Omental fat pad (tissue), 4 donors: Measurements from ENCODE around the gene ACSL1. TPM values are rescaled to one million over a fixed set of nuclear protein-coding genes. Genes with fewer than 3 reads are reported as not detected.

Experiments used
- ATAC-seq: fragments of 150-250 bp; one replicate; pipeline ENCODE4 v1.9.1; 2016; ENCODE audit warnings: mild to moderate bottlenecking, moderate library complexity; ENCODE audit not compliant: low FRiP score
- DNase-seq: peaks from one replicate; pipeline ENCODE4 v3.0.0-alpha.2; 2019; ENCODE audit warnings: low spot score
- CTCF ChIP-seq, 3 donors: fragments of 450-650 bp; IDR thresholded peaks; one replicate each; pipeline ENCODE4 v1.5.1; 2016 to 2017; ENCODE audit warnings: antibody characterized with exemption in 3 of 3, mild to moderate bottlenecking in 3 of 3, moderate library complexity in 2 of 3
- total RNA-seq, 4 donors: library from RNA; depleted of rRNA; stranded (reverse); fragments of >200 nt; gene quantifications; one replicate each; pipeline ENCODE4 v1.1.0, GENCODE V29; 2016

Gene ACSL1
- total RNA-seq, 4 donors from 2014 or later, result 577 to 1,142 (median 917) TPM

GRCh38 chr4:184825141-184825895, 450 bp downstream of the ACSL1 start:
- no peak for TF ChIP-seq CTCF (IDR thresholded peaks at IDR 0.05)
- ATAC-seq, result peak; percentile 54
- no peak for DNase-seq

DNA sequence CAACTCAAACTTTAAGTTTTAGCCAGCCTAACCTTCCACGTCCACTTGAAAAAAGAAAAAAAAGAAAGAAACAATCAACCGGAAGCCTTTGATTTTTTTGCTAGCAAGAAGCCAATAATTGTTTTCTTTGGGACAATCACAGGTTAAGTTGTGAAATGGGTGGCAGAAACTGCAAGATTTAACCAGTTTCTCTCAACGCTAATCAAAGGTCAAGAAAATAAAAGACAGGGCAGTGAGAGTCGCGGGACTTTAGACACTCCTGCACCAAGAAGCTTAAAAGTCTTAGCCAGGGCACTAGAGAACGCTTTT, 1.0 kb downstream of the ACSL1 start:
- DNase-seq (no peak), ATAC-seq (no peak)
- no peak for TF ChIP-seq CTCF (IDR thresholded peaks at IDR 0.05)

GRCh38 chr4:184824081-184824775, 1.5 kb downstream of the ACSL1 start:
- no peak for ATAC-seq
- no peak for TF ChIP-seq CTCF (IDR thresholded peaks at IDR 0.05)
- no peak for DNase-seq

DNA sequence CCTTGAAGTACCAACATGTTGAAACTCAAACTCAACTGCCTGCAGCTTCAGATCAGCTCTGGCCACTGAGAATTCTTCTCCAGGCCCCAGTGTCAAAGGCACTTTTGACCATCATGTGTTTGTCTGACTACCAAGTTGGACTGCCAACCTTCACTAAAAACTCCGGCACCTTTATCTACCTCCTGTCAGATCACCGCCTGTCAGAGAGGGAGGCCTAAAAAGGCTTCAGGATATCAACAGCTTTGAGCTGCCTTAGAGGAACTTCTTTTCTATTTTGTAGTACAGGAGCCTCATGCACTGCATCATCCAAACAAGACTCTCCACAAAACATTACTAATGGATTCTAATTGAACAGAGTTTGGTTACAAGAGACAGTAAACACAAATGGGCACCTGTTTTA, 2.8 kb downstream of the ACSL1 start:
- DNase-seq (no peak), ATAC-seq (no peak)
- TF ChIP-seq CTCF (IDR thresholded peaks at IDR 0.05), result no peak

DNA sequence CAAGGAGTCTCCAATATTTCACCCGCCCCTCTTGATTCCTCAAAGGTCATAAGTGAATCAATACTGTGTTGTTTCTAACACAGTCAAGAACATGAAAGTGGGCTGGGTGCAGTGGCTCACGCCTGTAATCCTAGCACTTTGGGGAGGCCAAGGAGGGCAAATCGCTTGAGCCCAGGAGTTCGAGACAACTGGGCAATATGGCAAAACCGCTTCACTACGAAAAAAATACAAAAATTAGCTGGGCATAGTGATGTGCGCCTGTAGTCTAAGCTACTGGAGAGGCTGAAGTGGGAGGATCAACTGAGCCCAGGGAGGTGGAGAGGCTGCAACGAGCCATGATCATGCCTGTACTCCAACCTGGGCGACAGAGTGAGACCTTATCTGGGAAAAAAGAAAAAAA, 3.4 kb downstream of the ACSL1 start:
- TF ChIP-seq CTCF (IDR thresholded peaks at IDR 0.05), result no peak
- ATAC-seq (no peak), DNase-seq (no peak)

DNA sequence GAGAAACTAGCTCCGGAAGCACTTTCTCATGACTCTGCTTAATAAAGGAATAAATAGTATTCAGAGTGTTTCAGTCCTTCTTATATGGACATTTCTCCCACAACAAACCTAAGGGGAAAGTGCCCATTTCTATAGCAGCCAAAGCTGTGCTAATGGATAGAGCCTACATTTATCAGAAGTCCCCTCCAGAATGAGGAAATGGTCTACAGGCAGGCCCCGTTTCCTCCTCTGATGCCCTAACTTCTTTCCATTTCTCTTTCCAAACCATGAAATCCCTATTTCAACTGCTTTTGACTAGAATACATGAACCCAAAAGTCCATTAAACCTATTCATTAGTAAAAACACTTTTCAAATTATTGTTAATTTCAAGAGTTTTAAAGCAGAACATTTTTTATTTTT, 4.5 kb downstream of the ACSL1 start:
- no peak for ATAC-seq
- TF ChIP-seq CTCF (IDR thresholded peaks at IDR 0.05), result no peak
- DNase-seq, result no peak

GRCh38 chr4:184819786-184820185, 6.0 kb downstream of the ACSL1 start:
- DNase-seq, result no peak
- no peak for TF ChIP-seq CTCF (IDR thresholded peaks at IDR 0.05)
- ATAC-seq, result no peak
